GM21423 (cell line): ENCODE results near the gene LRRC36.
A peak's percentile ranks its signal among the peaks of the same experiment; 100 is the strongest.

ENCODE experiments used
- ATAC-seq: cut with Tn5 transposase; IDR thresholded peaks from one replicate; pipeline ENCODE4 v1.9.1; 2021; ENCODE audit warnings: mild to moderate bottlenecking, moderate library complexity; ENCODE audit not compliant: unreplicated experiment

Gene LRRC36

GRCh38 chr16:67326472-67327309, at the start of gene LRRC36, which contains the start of gene KCTD19:
TSS of gene LRRC36 (plus strand) at chr16:67326815. CDS start at chr16:67326863, 48 bp downstream.
TSS of gene KCTD19 (minus strand) at chr16:67326741. CDS start at chr16:67326707, 34 bp downstream.
- ATAC-seq, result no peak

- ATAC-seq, result no peak
These were observed 49.2 kb upstream of the LRRC36 start for GRCh38 chr16:67277294-67277998.

- ATAC-seq, result no peak
These were observed 48.4 kb upstream of the LRRC36 start for GRCh38 chr16:67277999-67278772.

GRCh38 chr16:67278773-67279295, 47.8 kb upstream of the LRRC36 start:
- peak; percentile 26 for ATAC-seq

- peak; percentile 79 for ATAC-seq
These were observed 47.1 kb upstream of the LRRC36 start, which contains the start of gene PLEKHG4 for GRCh38 chr16:67279296-67280089. TSS of gene PLEKHG4 (plus strand) at chr16:67279532. CDS start at chr16:67280045, 513 bp downstream.

GRCh38 chr16:67280090-67281015, 46.3 kb upstream of the LRRC36 start:
- ATAC-seq, result no peak

- ATAC-seq, result no peak
These were observed 44.8 kb upstream of the LRRC36 start for GRCh38 chr16:67281536-67282446.

- ATAC-seq, result no peak
These were observed 44.2 kb upstream of the LRRC36 start for GRCh38 chr16:67282447-67282805.

GRCh38 chr16:67283039-67283825, 43.4 kb upstream of the LRRC36 start:
- ATAC-seq, result no peak

GRCh38 chr16:67283826-67284555, 42.6 kb upstream of the LRRC36 start:
- no peak for ATAC-seq

- no peak for ATAC-seq
These were observed 41.6 kb upstream of the LRRC36 start for GRCh38 chr16:67284699-67285646.

- ATAC-seq, result no peak
These were observed 40.0 kb upstream of the LRRC36 start for GRCh38 chr16:67286441-67287235.

- ATAC-seq, result no peak
These were observed 38.7 kb upstream of the LRRC36 start for GRCh38 chr16:67287960-67288359.

GRCh38 chr16:67291461-67291860, 35.2 kb upstream of the LRRC36 start:
- no peak for ATAC-seq
